HepG2 (cell line): ENCODE results near the gene ABCA3. TPM values are rescaled to one million over a fixed set of nuclear protein-coding genes. Genes with fewer than 3 reads are reported as not detected.

Experiments
- ATM ChIP-seq: fragments of 450-650 bp; IDR thresholded peaks from 2 replicates; pipeline ENCODE4 v1.7.1; 2017; ENCODE audit warnings: mild to moderate bottlenecking, borderline replicate concordance
- ETV5 ChIP-seq: IDR thresholded peaks from 2 replicates; pipeline ENCODE4 v1.6.1; 2018; ENCODE audit warnings: missing biosample characterization, missing genetic modification reagents, inconsistent platforms, borderline replicate concordance
- HOXA7 ChIP-seq: sonication (generic); formaldehyde crosslinking; IDR thresholded peaks from 2 replicates; pipeline ENCODE4 v1.8.1; 2022; ENCODE audit warnings: mild to moderate bottlenecking, missing genetic modification reagents, moderate library complexity
- KLF16 ChIP-seq, 2 experiments: sonication (generic) in 1 of 2; formaldehyde crosslinking in 1 of 2; IDR thresholded peaks; 2 replicates each; pipeline versions ENCODE4 v1.6.1 to v1.8.0; 2016 to 2023; ENCODE audit warnings: missing genetic modification reagents in 2 of 2, missing compliant biosample characterization in 1 of 2
- NFRKB ChIP-seq: fragments of 450-650 bp; IDR thresholded peaks from 2 replicates; pipeline ENCODE4 v1.6.1; 2017
- PRPF4 ChIP-seq: fragments of 200-400 bp; formaldehyde crosslinking; IDR thresholded peaks from 2 replicates; pipeline ENCODE4 v1.6.1; 2016; ENCODE audit warnings: low read length, low read depth; ENCODE audit not compliant: poor library complexity, severe bottlenecking
- ZNF207 ChIP-seq: fragments of 450-650 bp; IDR thresholded peaks from 2 replicates; pipeline ENCODE4 v1.6.1; 2016; ENCODE audit warnings: antibody characterized with exemption, borderline replicate concordance
- ZNF513 ChIP-seq: sonication (generic); formaldehyde crosslinking; conservative IDR thresholded peaks from 2 replicates; pipeline ENCODE4 v1.5.0; 2020; ENCODE audit warnings: missing genetic modification reagents
- ZNF781 ChIP-seq: sonication (generic); formaldehyde crosslinking; IDR thresholded peaks from 2 replicates; pipeline ENCODE4 v1.5.1; 2020; ENCODE audit warnings: borderline replicate concordance, mild to moderate bottlenecking, missing genetic modification reagents; ENCODE audit errors: not compliant biosample characterization
- polyA plus RNA-seq, 8 experiments: library from polyadenylated mRNA; depleted of rRNA in 3 of 8; stranded (reverse) in 7 of 8; unstranded in 1 of 8; fragments of >200 nt; fragmentation: Illumina TruSeq in 4 of 8; extraction: Trizol in 4 of 8; gene quantifications; 2 replicates each; pipeline versions ENCODE4 v1.2.1 to v1.2.3, GENCODE V29; 2011 to 2016; ENCODE audit warnings: low read depth in 4 of 8, missing spikeins in 1 of 8, mixed read lengths in 1 of 8; ENCODE audit not compliant: insufficient read depth in 1 of 8
- total RNA-seq, 5 experiments: library from RNA; depleted of rRNA; stranded (reverse); fragments of >200 nt; fragmentation: Illumina TruSeq; extraction: Trizol; gene quantifications; 2 replicates each; pipeline ENCODE4 v1.2.3, GENCODE V29; 2016; ENCODE audit warnings: low read depth in 1 of 5
- TF ChIP-seq, protein P1 (sequence below): sonication (generic); formaldehyde crosslinking; IDR thresholded peaks from 2 replicates; pipeline ENCODE4 v1.4.0; 2020; ENCODE audit warnings: mild to moderate bottlenecking, missing genetic modification reagents, borderline replicate concordance
- TF ChIP-seq, protein P2 (sequence below): sonication (generic); formaldehyde crosslinking; IDR thresholded peaks from 2 replicates; pipeline ENCODE4 v1.4.0; 2020; ENCODE audit warnings: missing genetic modification reagents, mild to moderate bottlenecking, borderline replicate concordance

Gene ABCA3
- total and polyA plus RNA-seq, 2 of the 13 experiments (the other 11 are each of a cell fraction or from before 2014, with no cell fraction given) = 0.60 to 1.5 TPM

DNA sequence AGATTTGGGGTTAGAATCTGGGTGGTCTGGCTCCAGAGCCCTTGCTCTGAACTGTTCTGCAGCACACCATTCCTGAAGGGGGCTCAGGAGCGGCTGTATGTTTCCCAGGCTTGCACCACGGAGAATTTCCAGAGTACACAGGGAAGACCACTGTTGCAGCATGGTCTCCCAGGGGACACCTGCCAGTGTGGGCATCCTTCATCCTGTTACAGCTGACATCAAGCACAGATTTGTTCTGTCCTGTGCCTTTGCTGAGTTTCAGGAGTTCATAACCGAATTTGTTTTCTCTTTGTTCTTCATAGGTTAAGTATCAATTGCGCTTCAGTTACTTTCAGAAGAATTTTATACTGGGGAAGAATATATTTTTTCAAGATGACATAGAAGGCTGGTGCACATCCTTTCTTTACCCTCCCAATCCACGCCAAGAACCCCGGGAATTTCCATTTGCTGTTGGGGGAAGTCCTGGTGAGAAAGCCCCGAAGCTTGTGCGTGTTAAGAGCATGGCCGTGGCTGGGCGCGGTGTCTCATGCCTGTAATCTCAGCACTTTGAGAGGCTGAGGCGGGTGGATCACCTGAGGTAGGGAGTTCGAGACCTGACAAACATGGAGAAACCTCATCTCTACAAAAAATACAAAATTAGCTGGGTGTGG, 26.3 kb upstream of the ABCA3 start (continued):
- TF ChIP-seq, protein P1, sequence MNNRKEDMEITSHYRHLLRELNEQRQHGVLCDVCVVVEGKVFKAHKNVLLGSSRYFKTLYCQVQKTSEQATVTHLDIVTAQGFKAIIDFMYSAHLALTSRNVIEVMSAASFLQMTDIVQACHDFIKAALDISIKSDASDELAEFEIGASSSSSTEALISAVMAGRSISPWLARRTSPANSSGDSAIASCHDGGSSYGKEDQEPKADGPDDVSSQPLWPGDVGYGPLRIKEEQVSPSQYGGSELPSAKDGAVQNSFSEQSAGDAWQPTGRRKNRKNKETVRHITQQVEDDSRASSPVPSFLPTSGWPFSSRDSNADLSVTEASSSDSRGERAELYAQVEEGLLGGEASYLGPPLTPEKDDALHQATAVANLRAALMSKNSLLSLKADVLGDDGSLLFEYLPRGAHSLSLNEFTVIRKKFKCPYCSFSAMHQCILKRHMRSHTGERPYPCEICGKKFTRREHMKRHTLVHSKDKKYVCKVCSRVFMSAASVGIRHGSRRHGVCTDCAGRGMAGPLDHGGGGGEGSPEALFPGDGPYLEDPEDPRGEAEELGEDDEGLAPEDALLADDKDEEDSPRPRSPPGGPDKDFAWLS = no peak
- TF ChIP-seq ATM = no peak
- TF ChIP-seq, protein P2, sequence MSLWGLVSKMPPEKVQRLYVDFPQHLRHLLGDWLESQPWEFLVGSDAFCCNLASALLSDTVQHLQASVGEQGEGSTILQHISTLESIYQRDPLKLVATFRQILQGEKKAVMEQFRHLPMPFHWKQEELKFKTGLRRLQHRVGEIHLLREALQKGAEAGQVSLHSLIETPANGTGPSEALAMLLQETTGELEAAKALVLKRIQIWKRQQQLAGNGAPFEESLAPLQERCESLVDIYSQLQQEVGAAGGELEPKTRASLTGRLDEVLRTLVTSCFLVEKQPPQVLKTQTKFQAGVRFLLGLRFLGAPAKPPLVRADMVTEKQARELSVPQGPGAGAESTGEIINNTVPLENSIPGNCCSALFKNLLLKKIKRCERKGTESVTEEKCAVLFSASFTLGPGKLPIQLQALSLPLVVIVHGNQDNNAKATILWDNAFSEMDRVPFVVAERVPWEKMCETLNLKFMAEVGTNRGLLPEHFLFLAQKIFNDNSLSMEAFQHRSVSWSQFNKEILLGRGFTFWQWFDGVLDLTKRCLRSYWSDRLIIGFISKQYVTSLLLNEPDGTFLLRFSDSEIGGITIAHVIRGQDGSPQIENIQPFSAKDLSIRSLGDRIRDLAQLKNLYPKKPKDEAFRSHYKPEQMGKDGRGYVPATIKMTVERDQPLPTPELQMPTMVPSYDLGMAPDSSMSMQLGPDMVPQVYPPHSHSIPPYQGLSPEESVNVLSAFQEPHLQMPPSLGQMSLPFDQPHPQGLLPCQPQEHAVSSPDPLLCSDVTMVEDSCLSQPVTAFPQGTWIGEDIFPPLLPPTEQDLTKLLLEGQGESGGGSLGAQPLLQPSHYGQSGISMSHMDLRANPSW = no peak
- TF ChIP-seq HOXA7 (CRISPR knock-in tag) = no peak
- TF ChIP-seq PRPF4 = no peak
- TF ChIP-seq ZNF513 (CRISPR knock-in tag) = no peak
- TF ChIP-seq KLF16 (CRISPR knock-in tag; IDR thresholded peaks at IDR 0.05) = no peak
- TF ChIP-seq ZNF207 = no peak
- TF ChIP-seq ZNF781 (CRISPR knock-in tag) = no peak
- no peak for TF ChIP-seq ETV5
- no peak for TF ChIP-seq NFRKB
